SK-N-SH (cell line): ENCODE results near the gene RBM17. TPM values are rescaled to one million over a fixed set of nuclear protein-coding genes. Genes with fewer than 3 reads are reported as not detected.

Experiments
- CTCF ChIA-PET: fragments of 300-600, 350-600 bp; formaldehyde crosslinking; extraction: SDS; loops from one replicate; lab custom pipeline; 2021; lab: Yijun Ruan, JAX
- POLR2A ChIA-PET: fragments of 350-600 bp; sonication (Branson Sonifier 250); formaldehyde crosslinking; extraction: SDS; loops from one replicate; lab custom pipeline; 2020; ENCODE audit warnings: antibody characterized with exemption, inconsistent platforms; lab: Yijun Ruan, JAX
- DNase-seq: peaks from one replicate; pipeline ENCODE4 v3.0.0; 2012
- H2AFZ ChIP-seq: fragments of 200-600 bp; sonication (generic); 2 replicates; pipeline ENCODE4 v1.8.1; 2016; ENCODE audit warnings: antibody characterized with exemption, mild to moderate bottlenecking, low read depth
- H3F3A ChIP-seq: fragments of 200-600 bp; sonication (generic); replicated peaks from 2 replicates; pipeline ENCODE3; 2016; ENCODE audit warnings: antibody characterized with exemption, mild to moderate bottlenecking; ENCODE audit not compliant: insufficient read depth
- H3K27ac ChIP-seq, 2 experiments: fragments of 200-500 bp in 1 of 2; fragments of 200-600 bp in 1 of 2; sonication (Bioruptor generic) in 1 of 2; sonication (generic), shearing (Covaris generic) in 1 of 2; 2 replicates each; pipeline versions ENCODE4 v1.5.1 to v1.6.1; 2014 to 2016; ENCODE audit warnings: low read depth in 2 of 2, inconsistent platforms in 1 of 2, low read length in 1 of 2, mild to moderate bottlenecking in 1 of 2, mixed read lengths in 1 of 2
- H3K27me3 ChIP-seq: fragments of 200-600 bp; sonication (generic), shearing (Covaris generic); 2 replicates; pipeline ENCODE4 v1.6.1; 2016; ENCODE audit warnings: mixed run types; ENCODE audit not compliant: insufficient read depth
- H3K36me3 ChIP-seq, 2 experiments: fragments of 200-500 bp in 1 of 2; fragments of 200-600 bp in 1 of 2; sonication (Bioruptor generic) in 1 of 2; sonication (generic) in 1 of 2; replicated peaks in 1 of 2; 2 replicates each; pipeline versions ENCODE3 to v1.5.1; 2014 to 2016; ENCODE audit warnings: low read length in 1 of 2, mild to moderate bottlenecking in 1 of 2; ENCODE audit not compliant: insufficient read depth in 2 of 2, control insufficient read depth in 1 of 2
- H3K4me1 ChIP-seq, 2 experiments: fragments of 200-500 bp in 1 of 2; fragments of 200-600 bp in 1 of 2; sonication (Bioruptor generic) in 1 of 2; sonication (generic), shearing (Covaris generic) in 1 of 2; 2 replicates each; pipeline versions ENCODE4 v1.5.1 to v1.6.1; 2014 to 2016; ENCODE audit warnings: low read depth in 1 of 2, low read length in 1 of 2, mixed run types in 1 of 2; ENCODE audit not compliant: insufficient read depth in 2 of 2, control insufficient read depth in 1 of 2
- H3K4me2 ChIP-seq: fragments of 200-600 bp; sonication (generic), shearing (Covaris generic); 2 replicates; pipeline ENCODE4 v1.6.1; 2017; ENCODE audit warnings: mixed run types
- H3K4me3 ChIP-seq, 2 experiments: fragments of 200-500 bp in 1 of 2; fragments of 200-600 bp in 1 of 2; sonication (Bioruptor generic) in 1 of 2; sonication (generic), shearing (Covaris generic) in 1 of 2; 2 replicates each; pipeline versions ENCODE4 v1.5.1 to v1.8.1; 2014 to 2016; ENCODE audit warnings: low read depth in 2 of 2, inconsistent platforms in 1 of 2, low read length in 1 of 2, mild to moderate bottlenecking in 1 of 2, mixed read lengths in 1 of 2, moderate library complexity in 1 of 2
- H3K79me2 ChIP-seq: fragments of 200-600 bp; sonication (generic); 2 replicates; pipeline ENCODE4 v1.8.1; 2017; ENCODE audit warnings: mild to moderate bottlenecking; ENCODE audit not compliant: insufficient read depth
- H3K9ac ChIP-seq: fragments of 200-600 bp; sonication (generic); 2 replicates; pipeline ENCODE4 v1.6.1; 2017; ENCODE audit warnings: mixed run types
- H3K9me2 ChIP-seq: fragments of 200-600 bp; sonication (generic); 2 replicates; pipeline ENCODE4 v1.6.1; 2017; ENCODE audit warnings: mixed run types
- H3K9me3 ChIP-seq: fragments of 200-600 bp; sonication (generic); 2 replicates; pipeline ENCODE4 v1.6.1; 2017; ENCODE audit warnings: mixed run types, mild to moderate bottlenecking, moderate library complexity
- H4K20me1 ChIP-seq: fragments of 200-600 bp; sonication (generic); 2 replicates; pipeline ENCODE4 v1.6.1; 2017; ENCODE audit warnings: mild to moderate bottlenecking, mixed run types; ENCODE audit not compliant: insufficient read depth
- CHD2 ChIP-seq: fragments of 150-350 bp; IDR thresholded peaks from 2 replicates; pipeline ENCODE4 v1.6.1; 2018; ENCODE audit warnings: low read length; ENCODE audit not compliant: partially characterized antibody
- CTCF ChIP-seq: fragments of 200-600 bp; sonication (generic); IDR thresholded peaks from 2 replicates; pipeline ENCODE4 v1.6.1; 2017; ENCODE audit warnings: antibody characterized with exemption, mild to moderate bottlenecking, moderate library complexity
- ELF1 ChIP-seq: IDR thresholded peaks from 2 replicates; pipeline ENCODE4 v1.4.0; 2012
- EP300 ChIP-seq, 2 experiments: IDR thresholded peaks; 2 replicates each; pipeline versions ENCODE4 v1.4.0 to v1.6.1; 2012; ENCODE audit warnings: borderline replicate concordance in 1 of 2, low read depth in 1 of 2, low read length in 1 of 2
- EZH2phosphoT487 ChIP-seq: fragments of 200-600 bp; sonication (generic); IDR thresholded peaks from 2 replicates; pipeline ENCODE4 v1.6.1; 2017; ENCODE audit warnings: low read depth, mixed run types, mild to moderate bottlenecking, antibody characterized with exemption, moderate library complexity, borderline replicate concordance
- FOXJ3 ChIP-seq: sonication (generic); formaldehyde crosslinking; IDR thresholded peaks from 2 replicates; pipeline ENCODE4 v1.5.1; 2020; ENCODE audit warnings: mild to moderate bottlenecking, missing genetic modification reagents
- GABPA ChIP-seq: IDR thresholded peaks from 2 replicates; pipeline ENCODE4 v1.4.0; 2012; ENCODE audit warnings: low read depth, mild to moderate bottlenecking
- MAX ChIP-seq: IDR thresholded peaks from 2 replicates; pipeline ENCODE4 v1.4.0; 2012; ENCODE audit warnings: low read depth
- MXI1 ChIP-seq: IDR thresholded peaks from 2 replicates; pipeline ENCODE4 v1.6.1; 2012; ENCODE audit warnings: mild to moderate bottlenecking, low read depth, low read length, improper control_type of control experiment
- NRF1 ChIP-seq: IDR thresholded peaks from 2 replicates; pipeline ENCODE4 v1.6.1; 2012; ENCODE audit warnings: low read depth, mild to moderate bottlenecking, low read length
- POLR2AphosphoS5 ChIP-seq: IDR thresholded peaks from 2 replicates; pipeline ENCODE4 v1.6.1; 2012; ENCODE audit warnings: low read depth, low read length
- RAD21 ChIP-seq: IDR thresholded peaks from 2 replicates; pipeline ENCODE4 v1.6.1; 2012; ENCODE audit warnings: mild to moderate bottlenecking, low read length
- REST ChIP-seq: IDR thresholded peaks from 2 replicates; pipeline ENCODE4 v1.6.1; 2012; ENCODE audit warnings: mild to moderate bottlenecking, low read depth, low read length, moderate library complexity
- RFX5 ChIP-seq: IDR thresholded peaks from 2 replicates; pipeline ENCODE4 v1.6.1; 2012; ENCODE audit warnings: mild to moderate bottlenecking, improper control_type of control experiment, low read length
- TAF1 ChIP-seq: IDR thresholded peaks from 2 replicates; pipeline ENCODE4 v1.6.1; 2012; ENCODE audit warnings: low read depth, mild to moderate bottlenecking, low read length, moderate library complexity, borderline replicate concordance
- TCF12 ChIP-seq: IDR thresholded peaks from 2 replicates; pipeline ENCODE4 v1.4.0; 2012
- TEAD4 ChIP-seq: IDR thresholded peaks from 2 replicates; pipeline ENCODE4 v1.4.0; 2012; ENCODE audit warnings: mild to moderate bottlenecking, borderline replicate concordance; ENCODE audit not compliant: insufficient read depth
- USF1 ChIP-seq: IDR thresholded peaks from 2 replicates; pipeline ENCODE4 v1.4.0; 2012; ENCODE audit warnings: low read depth, borderline replicate concordance
- USF2 ChIP-seq: fragments of 150-350 bp; IDR thresholded peaks from 2 replicates; pipeline ENCODE4 v1.6.1; 2017; ENCODE audit warnings: antibody characterized with exemption, low read length, low read depth, borderline replicate concordance
- ZBTB33 ChIP-seq: IDR thresholded peaks from 2 replicates; pipeline ENCODE4 v1.4.0; 2012; ENCODE audit warnings: low read depth, borderline replicate concordance
- WGBS: methylation state at CpG from one replicate; pipeline ENCODE4 v1.1.6; 2017; ENCODE audit warnings: low lambda C conversion rate; 5-methylcytosine and 5-hydroxymethylcytosine counted together
- polyA plus RNA-seq, 3 experiments: library from polyadenylated mRNA; depleted of rRNA; stranded (reverse); fragments of >200 nt; gene quantifications; 2 replicates each; pipeline ENCODE4 v1.2.3, GENCODE V29; 2012

The RBM17 gene
- polyA plus RNA-seq, 1 of the 3 experiments (the other 2 are of a cell fraction): 32.6 TPM

GRCh38 chr10:6046773-6047611, 41.8 kb upstream of the RBM17 start:
- H3K36me3 ChIP-seq: no peaks in the 10 kb centered on the region
- H3K9ac ChIP-seq: no peak overlapping the region
- ChIA-PET POLR2A (no interaction called here), CTCF (no interaction called here)
- no peak overlapping the region for H3K27ac ChIP-seq
- TF ChIP-seq USF2 (no peak), POLR2AphosphoS5 (no peak), USF1 (no peak), CTCF (no peak), TCF12 (no peak), EP300 (IDR thresholded peaks at IDR 0.05; ENCODE audit: borderline replicate concordance in 1 of 2, low read depth in 1 of 2, low read length in 1 of 2) (no peak), RFX5 (no peak), CHD2 (no peak), MXI1 (no peak), ELF1 (no peak), FOXJ3 (CRISPR knock-in tag) (no peak), EZH2phosphoT487 (no peak), NRF1 (no peak), TAF1 (no peak), GABPA (no peak), TEAD4 (no peak), ZBTB33 (no peak), RAD21 (no peak), REST (no peak), MAX (no peak)
- peaks cover 40% of the 10 kb centered on the region; the same call in 1 of the 2 replicates for H3K27me3 ChIP-seq
- no peak for DNase-seq
- no peak overlapping the region for H3K4me2 ChIP-seq
- WGBS: 22% methylated on average over 14 of the region's 14 CpGs
- H3K9me2 ChIP-seq: no peaks in the 10 kb centered on the region; the same call in 1 of the 2 replicates
- no peaks in the 10 kb centered on the region for H3K79me2 ChIP-seq
- H3F3A ChIP-seq: no peaks in the 10 kb centered on the region
- H3K4me3 ChIP-seq: no peak overlapping the region
- H4K20me1 ChIP-seq: no peaks in the 10 kb centered on the region
- H3K4me1 ChIP-seq: peaks cover 0 to 3% of the 10 kb centered on the region in 2 experiments; a peak in 1 of 4 replicates
- H2AFZ ChIP-seq: no peak overlapping the region
- H3K9me3 ChIP-seq: no peaks in the 10 kb centered on the region
